HEK293 (cell line): Measurements from ENCODE around the gene CATSPERZ.
A peak's percentile ranks its signal among the peaks of the same experiment; 100 is the strongest.

Experiments used
- CTCF ChIA-PET: fragments of 350-600 bp; formaldehyde crosslinking; extraction: SDS; loops from one replicate; lab custom pipeline; 2021; ENCODE audit warnings: antibody characterized with exemption; lab: Yijun Ruan, JAX
- POLR2A ChIA-PET: fragments of 300-600 bp; formaldehyde crosslinking; extraction: SDS; loops from one replicate; lab custom pipeline; 2020; ENCODE audit warnings: antibody characterized with exemption, inconsistent platforms; lab: Yijun Ruan, JAX
- H3K27ac ChIP-seq: fragments of 200-500 bp; sonication (Bioruptor generic); 2 replicates; pipeline ENCODE4 v1.5.1; 2014; ENCODE audit warnings: low read depth, low read length, control low read depth, inconsistent platforms; ENCODE audit errors: extremely low read depth
- H3K36me3 ChIP-seq, 2 experiments: fragments of 200-500 bp in 1 of 2; sonication (Bioruptor generic) in 1 of 2; 1 replicate in 1 of 2; 2 replicates in 1 of 2; pipeline ENCODE4 v1.5.1; 2014 to 2017; ENCODE audit warnings: inconsistent platforms in 2 of 2, low read length in 2 of 2; ENCODE audit not compliant: control insufficient read depth in 2 of 2, insufficient read depth in 1 of 2
- H3K4me1 ChIP-seq: fragments of 200-500 bp; sonication (Bioruptor generic); 2 replicates; pipeline ENCODE4 v1.5.1; 2014; ENCODE audit warnings: mild to moderate bottlenecking, low read length, inconsistent platforms; ENCODE audit not compliant: control insufficient read depth, insufficient read depth
- H3K4me3 ChIP-seq: 2 replicates; pipeline ENCODE4 v1.5.1; 2011; ENCODE audit warnings: low read depth, mild to moderate bottlenecking, control low read depth, low read length, moderate library complexity
- H3K9me3 ChIP-seq: fragments of 200-500 bp; sonication (Bioruptor generic); 2 replicates; pipeline ENCODE4 v1.5.1; 2014; ENCODE audit warnings: low read depth, low read length, inconsistent platforms; ENCODE audit not compliant: control insufficient read depth, insufficient read depth
- EGR2 ChIP-seq: fragments of 450-650 bp; formaldehyde crosslinking; IDR thresholded peaks from 2 replicates; pipeline ENCODE4 v1.5.1; 2016; ENCODE audit warnings: low read depth, missing biosample characterization, missing genetic modification characterization
- GFI1B ChIP-seq: fragments of 450-650 bp; formaldehyde crosslinking; IDR thresholded peaks from 2 replicates; pipeline ENCODE4 v1.5.1; 2016; ENCODE audit warnings: missing biosample characterization, missing genetic modification characterization
- GLIS1 ChIP-seq: fragments of 450-650 bp; formaldehyde crosslinking; IDR thresholded peaks from 2 replicates; pipeline ENCODE4 v1.5.1; 2016; ENCODE audit warnings: missing biosample characterization, missing genetic modification characterization
- PRDM6 ChIP-seq: fragments of 450-650 bp; formaldehyde crosslinking; IDR thresholded peaks from 2 replicates; pipeline ENCODE4 v1.5.1; 2017; ENCODE audit warnings: missing biosample characterization, missing genetic modification characterization
- SCRT1 ChIP-seq: fragments of 450-650 bp; formaldehyde crosslinking; IDR thresholded peaks from 2 replicates; pipeline ENCODE4 v1.5.1; 2016; ENCODE audit warnings: missing biosample characterization, missing genetic modification characterization, borderline replicate concordance
- SP3 ChIP-seq: fragments of 450-650 bp; formaldehyde crosslinking; IDR thresholded peaks from 2 replicates; pipeline ENCODE4 v1.5.1; 2016; ENCODE audit warnings: missing biosample characterization, missing genetic modification characterization
- YY1 ChIP-seq: fragments of 450-650 bp; formaldehyde crosslinking; IDR thresholded peaks from 2 replicates; pipeline ENCODE4 v1.5.1; 2018; ENCODE audit warnings: missing biosample characterization, missing genetic modification characterization
- YY2 ChIP-seq: fragments of 450-650 bp; formaldehyde crosslinking; IDR thresholded peaks from 2 replicates; pipeline ENCODE4 v1.5.1; 2016; ENCODE audit warnings: missing biosample characterization, missing genetic modification characterization
- ZBTB10 ChIP-seq: fragments of 450-650 bp; formaldehyde crosslinking; IDR thresholded peaks from 2 replicates; pipeline ENCODE4 v1.5.1; 2016; ENCODE audit warnings: missing biosample characterization, missing genetic modification characterization
- ZBTB44 ChIP-seq: fragments of 450-650 bp; IDR thresholded peaks from 2 replicates; pipeline ENCODE4 v1.5.1; 2018; ENCODE audit warnings: missing biosample characterization, mild to moderate bottlenecking, missing genetic modification characterization
- ZBTB6 ChIP-seq: fragments of 450-650 bp; formaldehyde crosslinking; IDR thresholded peaks from 2 replicates; pipeline ENCODE4 v1.5.1; 2017; ENCODE audit warnings: missing biosample characterization, missing genetic modification characterization
- ZFP37 ChIP-seq: fragments of 450-650 bp; formaldehyde crosslinking; IDR thresholded peaks from 2 replicates; pipeline ENCODE4 v1.5.1; 2016; ENCODE audit warnings: missing biosample characterization, missing genetic modification characterization
- ZNF16 ChIP-seq: fragments of 450-650 bp; formaldehyde crosslinking; IDR thresholded peaks from 2 replicates; pipeline ENCODE4 v1.5.1; 2016; ENCODE audit warnings: low read depth, missing biosample characterization, missing genetic modification characterization
- ZNF184 ChIP-seq: fragments of 450-650 bp; IDR thresholded peaks from 2 replicates; pipeline ENCODE4 v1.5.1; 2018; ENCODE audit warnings: missing biosample characterization, mild to moderate bottlenecking, missing genetic modification characterization
- ZNF23 ChIP-seq: fragments of 450-650 bp; formaldehyde crosslinking; IDR thresholded peaks from 2 replicates; pipeline ENCODE4 v1.5.1; 2016; ENCODE audit warnings: missing biosample characterization, missing genetic modification characterization, borderline replicate concordance
- ZNF280C ChIP-seq: fragments of 450-650 bp; formaldehyde crosslinking; IDR thresholded peaks from 2 replicates; pipeline ENCODE4 v1.5.1; 2016; ENCODE audit warnings: missing biosample characterization, missing genetic modification characterization
- ZNF302 ChIP-seq: fragments of 450-650 bp; formaldehyde crosslinking; IDR thresholded peaks from 2 replicates; pipeline ENCODE4 v1.5.1; 2016; ENCODE audit warnings: missing biosample characterization, missing genetic modification characterization, low read depth
- ZNF311 ChIP-seq: fragments of 450-650 bp; formaldehyde crosslinking; IDR thresholded peaks from 2 replicates; pipeline ENCODE4 v1.5.1; 2017; ENCODE audit warnings: missing biosample characterization, missing genetic modification characterization, borderline replicate concordance
- ZNF48 ChIP-seq: fragments of 450-650 bp; formaldehyde crosslinking; IDR thresholded peaks from 2 replicates; pipeline ENCODE4 v1.5.1; 2016; ENCODE audit warnings: missing biosample characterization, missing genetic modification characterization
- ZNF561 ChIP-seq: fragments of 450-650 bp; IDR thresholded peaks from 2 replicates; pipeline ENCODE4 v1.5.1; 2018; ENCODE audit warnings: missing biosample characterization, missing genetic modification characterization, borderline replicate concordance
- ZNF629 ChIP-seq: fragments of 450-650 bp; formaldehyde crosslinking; IDR thresholded peaks from 2 replicates; pipeline ENCODE4 v1.5.1; 2017; ENCODE audit warnings: missing biosample characterization, missing genetic modification characterization
- ZNF76 ChIP-seq: fragments of 450-650 bp; formaldehyde crosslinking; IDR thresholded peaks from 2 replicates; pipeline ENCODE4; 2016; ENCODE audit warnings: low read depth, missing biosample characterization, missing genetic modification characterization, borderline replicate concordance
- ZNF776 ChIP-seq: fragments of 450-650 bp; formaldehyde crosslinking; IDR thresholded peaks from 2 replicates; pipeline ENCODE4 v1.5.0; 2017; ENCODE audit warnings: missing biosample characterization, missing genetic modification characterization, borderline replicate concordance
- ZNF791 ChIP-seq: fragments of 450-650 bp; formaldehyde crosslinking; IDR thresholded peaks from 2 replicates; pipeline ENCODE4 v1.5.1; 2016; ENCODE audit warnings: missing biosample characterization, missing genetic modification characterization
- ZNF792 ChIP-seq: fragments of 450-650 bp; formaldehyde crosslinking; IDR thresholded peaks from 2 replicates; pipeline ENCODE4 v1.5.1; 2016; ENCODE audit warnings: missing biosample characterization, missing genetic modification characterization

CATSPERZ gene

GRCh38 chr11:64268893-64269539, 31.1 kb upstream of the CATSPERZ start (continued):
- TF ChIP-seq ZNF23 (tag by site-specific recombination): no peak

- CTCF ChIA-PET: interaction anchor here (0.6 to 6.8 kb wide), 14 partner anchors 18 to 422 kb away, joined by 3 to 81 read pairs (median 4); partner anchors contain the start of genes CATSPERZ, ESRRA, NUDT22 and PLCB3
- peak; percentile 97; the same call in 1 of the 2 replicates for TF ChIP-seq ZNF76 (tag by site-specific recombination)
- peak; percentile 85 for TF ChIP-seq ZNF629 (tag by site-specific recombination)
- TF ChIP-seq YY2 (tag by site-specific recombination): peak; percentile 75
- 0 out of 2 replicates have a peak, but pooled peaks have one; percentile 3 for TF ChIP-seq ZBTB44 (tag by site-specific recombination)
- no peak for TF ChIP-seq GFI1B (tag by site-specific recombination)
- TF ChIP-seq EGR2: peak; percentile 60; the same call in 1 of the 2 replicates
- TF ChIP-seq SCRT1 (tag by site-specific recombination): no peak
- TF ChIP-seq ZNF302 (tag by site-specific recombination): no peak
- TF ChIP-seq ZNF561: peak; percentile 81; the same call in 1 of the 2 replicates
- no peak for TF ChIP-seq ZNF48
- no peak for TF ChIP-seq ZNF791 (tag by site-specific recombination)
- peak; percentile 100 for TF ChIP-seq SP3 (tag by site-specific recombination)
- TF ChIP-seq ZNF184: no peak
- TF ChIP-seq ZNF280C (tag by site-specific recombination): no peak
- TF ChIP-seq ZBTB6 (tag by site-specific recombination): no peak
- TF ChIP-seq ZNF23 (tag by site-specific recombination): no peak
- TF ChIP-seq ZNF16 (tag by site-specific recombination): no peak
- TF ChIP-seq GLIS1 (tag by site-specific recombination): peak; percentile 56
- no peak for TF ChIP-seq ZBTB10 (tag by site-specific recombination)
- TF ChIP-seq YY1 (tag by site-specific recombination): peak; percentile 97
- TF ChIP-seq PRDM6 (tag by site-specific recombination): no peak
- no peak for TF ChIP-seq ZNF776
- no peak for TF ChIP-seq ZNF311
- TF ChIP-seq ZNF792 (tag by site-specific recombination): no peak
- TF ChIP-seq ZFP37: no peak
Measured at GRCh38 chr11:64269540-64270220, 30.5 kb upstream of the CATSPERZ start.

More at GRCh38 chr11:64269540-64270220, 30.5 kb upstream of the CATSPERZ start:
- peak overlapping the region; percentile 70 for H3K4me3 ChIP-seq
- POLR2A ChIA-PET: interaction anchor here (0.8 to 7.0 kb wide), 12 partner anchors 12 to 85 kb away, joined by 3 to 96 read pairs (median 12); partner anchors contain the start of genes BAD, ESRRA, FKBP2 and GPR137
- peaks cover 0 to 26% of the 10 kb centered on the region in 2 experiments; a peak in 1 of 3 replicates for H3K36me3 ChIP-seq
- H3K27ac ChIP-seq: peak overlapping the region; percentile 83
- H3K9me3 ChIP-seq: no peaks in the 10 kb centered on the region
- H3K4me1 ChIP-seq: 0 out of 2 replicates have a peak, but pooled peaks cover 2% of the 10 kb centered on the region
